Measurements from ENCODE around the gene CPA3. TPM values are rescaled to one million over a fixed set of nuclear protein-coding genes. Genes with fewer than 3 reads are reported as not detected.
A peak's percentile ranks its signal among the peaks of the same experiment; 100 is the strongest.

CPA3 gene
- total and polyA plus RNA-seq, 10 of the 15 experiments (the other 5 are each of a cell fraction or from before 2014, with no cell fraction given) = not detected

- Histone ChIP-seq H3K27ac (ENCODE audit: control insufficient read depth, insufficient read depth) (no peak overlapping the region), H3K36me3 (ENCODE audit: control insufficient read depth in 2 of 2, insufficient read depth in 2 of 2, low read length in 1 of 2) (no peaks in the 10 kb centered on the region), H3K4me1 (ENCODE audit: control insufficient read depth, insufficient read depth, low read length) (no peaks in the 10 kb centered on the region), H2AFZ (ENCODE audit: control insufficient read depth, low read depth, low read length) (no peak overlapping the region), H4K20me1 (ENCODE audit: control insufficient read depth, insufficient read depth) (no peaks in the 10 kb centered on the region), H3K9ac (ENCODE audit: control insufficient read depth, insufficient read depth, low read length) (no peak overlapping the region), H3K4me2 (ENCODE audit: control insufficient read depth, insufficient read depth) (no peak overlapping the region), H3K79me2 (ENCODE audit: control insufficient read depth, insufficient read depth, low read length) (no peaks in the 10 kb centered on the region), H3K9me3 (replicated peaks; ENCODE audit: control insufficient read depth, insufficient read depth, low read length) (no peaks in the 10 kb centered on the region), H3K27me3 (replicated peaks in 1 of 2; ENCODE audit: control insufficient read depth in 2 of 2, insufficient read depth in 2 of 2, low read length in 1 of 2) (no peaks in the 10 kb centered on the region), H3K4me3 (no peak overlapping the region)
- FAIRE-seq = no peak
- in situ Hi-C loops (cut with MboI) (no loop called here), intact Hi-C loops (cut with micrococcal nuclease; ENCODE audit: unreplicated experiment) (no loop called here)
- ChIA-PET CTCF (no interaction called here), SMC1A (ENCODE audit: uncharacterized antibody, unreplicated experiment) (no interaction called here), POLR2A (no interaction called here), RAD21 (ENCODE audit: unreplicated experiment) (no interaction called here)
- no peak for DNase-seq (ENCODE audit: low read depth, low spot score)
- TF ChIP-seq MEF2B (IDR thresholded peaks at IDR 0.05; ENCODE audit: partially characterized antibody, poor library complexity, severe bottlenecking) (no peak), POU2F2 (IDR thresholded peaks at IDR 0.05; ENCODE audit: borderline replicate concordance, low read depth, low read length) (no peak), SMAD5 (IDR thresholded peaks at IDR 0.05; ENCODE audit: low read depth) (no peak), SMARCA5 (IDR thresholded peaks at IDR 0.05) (no peak), TCF7 (IDR thresholded peaks at IDR 0.05; ENCODE audit: borderline replicate concordance) (no peak), TARDBP (IDR thresholded peaks at IDR 0.05; ENCODE audit: borderline replicate concordance) (no peak), SMAD1 (IDR thresholded peaks at IDR 0.05; ENCODE audit: low read depth, partially characterized antibody) (no peak), POLR2A (IDR thresholded peaks at IDR 0.05; ENCODE audit: low read depth, low read length) (no peak), CHD4 (IDR thresholded peaks at IDR 0.05) (no peak), JUNB (IDR thresholded peaks at IDR 0.05) (no peak), ATF7 (IDR thresholded peaks at IDR 0.05; ENCODE audit: low read depth) (no peak)
- no peak for ATAC-seq
- WGBS (ENCODE audit: insufficient coverage, insufficient replicate concordance, low lambda C conversion rate, missing lambda C conversion rate) = 43% methylated on average over 2 of the region's 2 CpGs
- no TSS peak for BruUV-seq (replicated peaks)
These were observed 51.0 kb downstream of the CPA3 start for GRCh38 chr3:148916132-148916531.

DNA sequence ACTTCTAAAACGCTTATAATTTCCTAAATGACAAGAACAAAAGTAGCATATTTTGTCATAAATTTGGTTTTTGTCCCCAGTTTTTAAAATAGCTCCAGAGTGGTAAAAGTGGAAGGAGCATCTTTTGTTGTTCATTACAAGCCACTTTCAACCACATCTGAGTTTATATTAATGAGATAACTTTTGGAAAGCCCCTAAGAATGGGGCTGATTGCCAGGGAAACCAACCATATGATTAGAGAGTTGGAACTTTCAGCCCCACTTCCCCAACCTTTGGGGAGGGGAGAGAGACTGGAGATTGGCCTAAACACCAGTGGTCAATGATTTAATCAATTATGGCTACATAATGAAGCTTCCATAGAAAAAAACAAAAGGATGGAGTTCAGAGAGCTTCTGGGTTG lies 57.4 kb downstream of the CPA3 start:
- intact Hi-C loops (cut with micrococcal nuclease; ENCODE audit: unreplicated experiment) (no loop called here), in situ Hi-C loops (cut with MboI) (no loop called here)
- H3K27me3 ChIP-seq (replicated peaks in 1 of 2; ENCODE audit: control insufficient read depth in 2 of 2, insufficient read depth in 2 of 2, low read length in 1 of 2) = no peaks in the 10 kb centered on the region
- ChIA-PET SMC1A (ENCODE audit: uncharacterized antibody, unreplicated experiment) (no interaction called here), RAD21 (ENCODE audit: unreplicated experiment) (interaction anchor here (0.7 kb wide), 1 partner anchor 21 kb away, joined by 3 read pairs; no protein-coding TSS in a partner anchor), CTCF (interaction anchor here (1.5 kb wide), 1 partner anchor 24 kb away, joined by 5 read pairs; no protein-coding TSS in a partner anchor), POLR2A (no interaction called here)
- H3K4me1 ChIP-seq (ENCODE audit: control insufficient read depth, insufficient read depth, low read length) = no peaks in the 10 kb centered on the region; the same call in 1 of the 2 replicates
- BruUV-seq (replicated peaks) = no TSS peak
- no peak for DNase-seq (ENCODE audit: low read depth, low spot score)
- no peaks in the 10 kb centered on the region for H3K36me3 ChIP-seq (ENCODE audit: control insufficient read depth in 2 of 2, insufficient read depth in 2 of 2, low read length in 1 of 2)
- no peak overlapping the region for H3K4me3 ChIP-seq
- ATAC-seq = peak; percentile 67
- H3K9me3 ChIP-seq (replicated peaks; ENCODE audit: control insufficient read depth, insufficient read depth, low read length) = no peaks in the 10 kb centered on the region
- no peak overlapping the region for H2AFZ ChIP-seq (ENCODE audit: control insufficient read depth, low read depth, low read length)
- 0% methylated on average over 1 of the region's 1 CpG for WGBS (ENCODE audit: insufficient coverage, insufficient replicate concordance, low lambda C conversion rate, missing lambda C conversion rate)
- H3K27ac ChIP-seq (ENCODE audit: control insufficient read depth, insufficient read depth) = no peak overlapping the region
- H3K4me2 ChIP-seq (ENCODE audit: control insufficient read depth, insufficient read depth) = no peak overlapping the region
- no peak for FAIRE-seq
- no peaks in the 10 kb centered on the region for H4K20me1 ChIP-seq (ENCODE audit: control insufficient read depth, insufficient read depth)
- no peaks in the 10 kb centered on the region for H3K79me2 ChIP-seq (ENCODE audit: control insufficient read depth, insufficient read depth, low read length)
- H3K9ac ChIP-seq (ENCODE audit: control insufficient read depth, insufficient read depth, low read length) = no peak overlapping the region
- TF ChIP-seq MYB (IDR thresholded peaks at IDR 0.05; ENCODE audit: borderline replicate concordance, low read depth, low read length) = no peak
- no peak for TF ChIP-seq LARP7 (IDR thresholded peaks at IDR 0.05)
- TF ChIP-seq ZNF207 (IDR thresholded peaks at IDR 0.05; ENCODE audit: borderline replicate concordance) = no peak
- TF ChIP-seq JUND (IDR thresholded peaks at IDR 0.05; ENCODE audit: low read depth, low read length) = no peak
- no peak for TF ChIP-seq RAD21 (IDR thresholded peaks at IDR 0.05; ENCODE audit: insufficient read depth, low read depth, low read length)
- no peak for TF ChIP-seq POLR2AphosphoS2 (IDR thresholded peaks at IDR 0.05; ENCODE audit: low read depth, low read length)
- TF ChIP-seq CHD2 (IDR thresholded peaks at IDR 0.05; ENCODE audit: borderline replicate concordance, low read depth, low read length) = no peak
- TF ChIP-seq BMI1 (IDR thresholded peaks at IDR 0.05; ENCODE audit: borderline replicate concordance) = no peak
- TF ChIP-seq ZNF24 (IDR thresholded peaks at IDR 0.05) = no peak
- TF ChIP-seq ZNF274 (IDR thresholded peaks at IDR 0.05; ENCODE audit: insufficient read depth, insufficient read length) = no peak
- no peak for TF ChIP-seq NFIC (IDR thresholded peaks at IDR 0.05; ENCODE audit: low read depth, low read length)
- no peak for TF ChIP-seq ZNF622 (IDR thresholded peaks at IDR 0.05)
- no peak for TF ChIP-seq POU2F2 (IDR thresholded peaks at IDR 0.05; ENCODE audit: borderline replicate concordance, low read depth, low read length)
- TF ChIP-seq CBX3 (IDR thresholded peaks at IDR 0.05; ENCODE audit: borderline replicate concordance, low read depth) = no peak
- TF ChIP-seq TBL1XR1 (IDR thresholded peaks at IDR 0.05; ENCODE audit: low read depth, low read length) = no peak
